HG03060 (cell line): ENCODE measurements around the gene MRPL46.
"Not testable (repeated sequence)": the region's sequence is repeated elsewhere in the genome, so short reads cannot be mapped to it uniquely, and the experiment has no call there.

Experiments
- ATAC-seq: cut with Tn5 transposase; IDR thresholded peaks from one replicate; pipeline ENCODE4 v1.9.1; 2021; ENCODE audit warnings: low read depth, moderate number of reproducible peaks; ENCODE audit not compliant: unreplicated experiment

The MRPL46 gene

GRCh38 chr15:88448991-88449461 lies 18.2 kb downstream of the MRPL46 start:
- ATAC-seq, result no peak

DNA sequence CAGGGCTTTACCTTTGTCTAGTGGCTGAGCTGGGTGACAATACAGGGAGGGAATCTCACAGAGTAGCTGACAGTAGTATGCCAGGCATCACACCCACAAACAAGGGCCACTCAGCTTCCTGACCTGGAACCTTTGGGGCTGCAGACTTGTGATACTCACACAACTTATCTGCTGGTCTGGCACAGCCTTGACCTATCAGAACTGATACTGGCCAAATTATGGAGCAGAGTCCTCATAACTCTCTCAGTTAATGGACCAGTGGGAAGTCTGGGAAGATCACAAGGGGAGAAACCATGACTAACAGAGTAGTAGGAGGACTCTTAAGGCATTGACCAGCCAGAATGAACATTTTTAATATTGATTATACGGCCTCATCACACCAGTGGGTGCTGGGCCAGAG lies 19.4 kb downstream of the MRPL46 start:
- no peak for ATAC-seq

DNA sequence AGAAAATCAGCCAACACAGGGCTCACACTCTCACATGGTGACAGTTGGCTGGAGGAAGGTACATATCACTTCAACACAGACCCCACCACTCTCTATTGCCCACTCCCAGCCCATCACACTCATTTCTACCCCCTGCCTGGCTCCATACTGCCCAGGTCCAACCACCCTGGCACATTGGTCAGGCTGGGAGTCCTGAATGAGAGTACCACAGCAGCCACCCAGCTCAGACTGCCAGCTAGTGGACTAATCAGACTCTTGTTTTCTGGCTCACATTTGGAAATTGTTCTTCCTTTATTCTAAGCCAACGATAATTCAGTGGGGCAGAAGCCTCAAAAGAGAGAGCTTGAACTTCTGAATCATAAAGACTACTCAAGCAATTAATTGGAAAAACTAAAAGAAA lies 20.0 kb downstream of the MRPL46 start:
- ATAC-seq, result no peak

DNA sequence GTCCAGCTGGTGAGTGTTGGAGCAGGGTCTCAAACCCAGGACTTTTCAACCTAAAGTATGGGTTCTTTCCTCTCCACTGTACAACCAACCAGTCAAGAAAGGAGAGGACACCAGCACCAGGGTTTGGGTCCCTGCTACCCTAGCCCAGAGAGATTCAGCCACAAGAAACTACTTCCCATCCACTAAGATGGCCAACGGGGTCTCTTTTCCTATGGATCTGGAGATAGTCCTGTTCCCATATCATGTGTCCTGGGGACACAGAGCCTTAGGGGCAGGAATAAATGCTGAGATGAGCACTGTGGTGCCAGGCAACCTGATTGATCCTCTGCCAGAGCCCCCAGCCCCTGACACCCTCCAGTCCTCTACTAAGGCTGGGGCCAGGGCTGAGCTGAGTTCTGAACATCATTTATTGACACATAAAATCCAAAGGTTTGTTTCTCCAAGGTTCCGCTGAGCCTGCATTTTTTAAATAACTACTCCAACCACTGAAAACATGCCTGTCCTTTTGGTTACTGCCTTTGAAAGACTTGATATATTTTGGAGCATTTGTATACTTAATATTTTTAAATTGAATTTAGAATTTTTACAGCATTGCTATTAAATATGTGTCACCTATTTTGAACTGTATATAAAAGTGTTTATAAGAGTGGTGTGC lies 26.0 kb downstream of the MRPL46 start:
- ATAC-seq, result no peak

DNA sequence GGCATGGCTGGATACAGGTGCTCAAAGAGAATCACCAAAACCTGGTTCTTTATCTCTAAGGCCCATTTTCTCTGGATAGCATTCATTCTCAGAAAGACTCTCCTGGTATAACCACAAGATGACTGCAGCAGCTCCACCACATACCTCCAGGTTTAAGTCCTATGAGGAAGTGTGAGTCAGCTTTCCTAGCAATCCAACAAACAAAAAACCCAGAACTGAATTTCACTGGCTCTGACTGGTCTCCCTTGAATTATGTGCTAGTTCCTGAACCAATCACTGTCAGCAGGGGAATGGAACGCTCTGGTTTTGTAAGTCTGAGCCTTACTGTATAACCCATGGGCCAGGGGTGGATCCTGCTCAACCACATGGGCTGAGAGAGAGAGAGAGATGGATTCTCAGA lies 27.2 kb downstream of the MRPL46 start:
- ATAC-seq, result no peak

DNA sequence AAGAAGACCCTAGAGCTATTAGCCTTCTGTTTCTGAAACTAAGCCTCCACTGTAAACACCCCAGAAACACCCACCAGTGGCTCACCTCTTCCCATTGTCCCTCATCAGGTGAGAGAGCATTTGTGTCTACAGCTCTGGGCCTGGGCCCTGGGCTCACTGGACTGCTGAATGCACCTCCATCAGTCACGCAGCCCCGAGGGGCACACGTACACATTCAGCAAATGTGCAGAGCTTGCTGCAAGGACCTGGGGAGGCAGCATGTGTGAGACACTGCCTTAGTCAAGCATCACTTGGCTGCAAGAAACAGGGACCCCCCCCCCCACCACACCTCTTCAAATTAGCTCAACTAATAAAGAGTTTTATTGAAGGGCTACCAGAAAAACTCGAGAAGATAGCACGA lies 29.0 kb downstream of the MRPL46 start:
- no peak for ATAC-seq

GRCh38 chr15:88434106-88434505 lies 33.1 kb downstream of the MRPL46 start:
- ATAC-seq, result not testable (repeated sequence)

DNA sequence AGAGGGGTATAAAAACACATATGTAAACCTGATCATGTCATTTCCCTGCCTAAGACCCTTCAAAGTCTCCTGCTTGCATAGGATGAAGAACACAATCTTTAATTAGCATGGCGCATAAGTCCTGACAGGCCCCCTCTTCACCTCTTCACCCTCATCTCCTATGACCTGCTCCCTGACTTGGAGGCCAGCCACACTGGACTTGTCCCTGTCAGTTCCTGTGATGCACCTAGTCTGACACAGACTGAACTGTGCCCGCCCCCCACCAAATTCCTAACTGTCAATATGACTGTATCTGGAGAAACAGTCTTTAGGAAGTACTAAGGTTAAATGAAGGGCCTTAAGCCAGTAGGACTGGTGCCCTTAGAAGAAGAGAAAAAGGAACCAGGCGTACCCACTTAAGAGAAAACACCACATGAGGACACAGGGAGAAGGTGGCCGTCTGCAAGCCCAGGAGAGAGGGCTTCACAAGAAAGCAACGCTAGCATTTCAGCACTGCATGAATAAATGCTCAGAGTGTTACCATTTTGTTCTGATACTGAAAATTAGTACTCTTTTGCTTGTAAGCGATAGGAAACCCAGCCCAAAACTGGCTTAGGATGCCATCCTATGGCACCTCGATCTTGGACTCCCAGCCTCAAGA lies 34.0 kb downstream of the MRPL46 start:
- ATAC-seq, result no peak

DNA sequence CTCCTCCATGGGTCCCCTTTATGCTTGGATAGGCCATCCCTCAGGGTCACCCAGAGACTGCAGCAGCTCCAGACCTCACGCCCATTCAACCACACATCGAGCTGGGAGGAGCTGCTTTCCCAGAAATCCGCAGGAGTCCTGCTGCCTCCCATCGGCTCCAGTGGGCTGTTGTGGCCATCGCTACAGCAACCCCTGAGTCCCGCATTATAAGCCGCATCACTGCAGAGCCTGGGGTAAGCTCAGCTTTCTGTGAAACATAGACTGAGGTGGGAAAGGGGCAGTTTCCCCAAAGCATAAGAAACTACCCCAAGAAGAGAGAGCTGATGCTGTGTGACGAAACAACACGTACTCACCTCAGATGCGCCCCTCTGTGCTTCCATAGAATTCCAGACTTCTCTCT lies 35.7 kb downstream of the MRPL46 start:
- ATAC-seq, result no peak

DNA sequence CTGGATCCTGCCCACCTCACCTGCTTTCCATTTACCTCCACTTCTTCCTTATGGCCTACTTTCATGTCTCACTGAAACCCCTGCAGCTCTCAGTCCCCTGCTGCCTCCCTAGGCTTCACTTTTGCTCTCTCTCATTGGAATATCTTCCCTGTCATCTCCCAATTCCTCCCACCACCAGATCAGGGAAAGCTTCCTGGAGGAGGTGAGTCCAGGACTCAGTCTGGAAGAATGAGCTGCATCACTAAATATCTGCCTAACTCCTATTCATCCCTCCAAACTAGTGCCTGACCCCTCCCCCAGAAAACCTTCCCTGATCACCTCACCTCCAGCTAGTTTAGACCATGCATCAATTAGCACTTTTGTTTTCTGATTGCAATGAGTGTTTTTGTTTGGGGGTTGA lies 37.1 kb downstream of the MRPL46 start:
- no peak for ATAC-seq

GRCh38 chr15:88428805-88429605 lies 38.2 kb downstream of the MRPL46 start:
- ATAC-seq, result no peak

GRCh38 chr15:88428053-88428452 lies 39.1 kb downstream of the MRPL46 start:
- no peak for ATAC-seq

DNA sequence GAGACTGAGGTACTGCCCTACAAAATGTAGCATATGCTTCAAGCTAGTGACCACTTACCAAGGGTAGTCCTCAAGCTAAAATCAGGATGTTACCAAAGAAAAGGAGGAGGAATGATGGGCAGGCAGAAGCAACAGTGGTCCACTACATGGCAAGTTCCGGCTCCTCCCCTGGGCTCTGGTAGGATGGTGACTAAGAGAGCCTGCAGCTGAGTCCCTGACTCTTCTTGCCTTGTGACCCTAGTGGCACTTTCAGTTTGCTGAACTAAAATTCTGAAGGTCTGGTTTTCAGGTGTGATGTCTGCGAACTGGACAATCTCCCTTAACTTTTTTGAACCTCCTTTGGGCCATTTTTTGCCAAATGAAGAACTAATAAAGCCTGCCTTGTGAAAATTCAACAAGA lies 40.9 kb downstream of the MRPL46 start:
- no peak for ATAC-seq

GRCh38 chr15:88423331-88423730 lies 43.9 kb downstream of the MRPL46 start:
- ATAC-seq, result no peak

DNA sequence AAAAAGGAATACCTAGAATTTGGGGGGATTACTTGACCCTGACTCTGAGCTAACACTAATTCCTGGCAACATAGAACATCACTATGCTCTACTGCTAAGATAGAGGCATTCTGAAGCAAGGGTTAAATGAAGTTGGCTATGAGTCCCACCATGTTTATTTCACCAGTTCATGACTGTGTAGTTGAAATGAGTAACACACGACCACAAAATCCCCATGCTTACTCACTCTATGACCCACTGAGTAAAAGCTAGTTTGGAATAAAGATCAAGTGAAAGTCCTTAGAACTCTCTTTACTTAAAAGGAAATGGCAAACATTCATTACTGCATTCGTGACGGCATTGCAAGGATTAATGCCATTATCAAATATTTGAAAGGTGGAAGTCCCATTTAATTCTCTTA lies 47.4 kb downstream of the MRPL46 start:
- ATAC-seq, result no peak
